Neural progenitor cell (in vitro differentiated cells): ENCODE results near the gene SYT13. TPM values are rescaled to one million over a fixed set of nuclear protein-coding genes. Genes with fewer than 3 reads are reported as not detected.

Experiments used
- DNase-seq: peaks from one replicate; pipeline ENCODE4 v3.0.0-alpha.2; 2016; ENCODE audit warnings: low spot score
- H2AFZ ChIP-seq: fragments of 200-600 bp; sonication (generic); replicated peaks from 2 replicates; pipeline ENCODE4 v1.6.1; 2016; ENCODE audit warnings: antibody characterized with exemption
- H3F3A ChIP-seq: fragments of 200-600 bp; sonication (generic); 2 replicates; pipeline ENCODE4 v1.6.1; 2016; ENCODE audit warnings: antibody characterized with exemption, low read depth
- H3K27ac ChIP-seq: fragments of 200-600 bp; sonication (generic); 2 replicates; pipeline ENCODE4 v1.5.1; 2016; ENCODE audit warnings: mild to moderate bottlenecking
- H3K27me3 ChIP-seq: fragments of 200-600 bp; sonication (generic); 2 replicates; pipeline ENCODE4 v1.6.1; 2016; ENCODE audit warnings: mild to moderate bottlenecking, moderate library complexity
- H3K36me3 ChIP-seq: fragments of 200-600 bp; sonication (generic); 2 replicates; pipeline ENCODE4 v1.5.1; 2016
- H3K4me1 ChIP-seq: fragments of 200-600 bp; sonication (generic); 2 replicates; pipeline ENCODE4 v1.6.1; 2016; ENCODE audit warnings: mixed run types
- H3K4me2 ChIP-seq: fragments of 200-600 bp; sonication (generic); 2 replicates; pipeline ENCODE4 v1.6.1; 2016
- H3K4me3 ChIP-seq: fragments of 200-600 bp; sonication (generic); 2 replicates; pipeline ENCODE4 v1.5.1; 2016
- H3K79me2 ChIP-seq: fragments of 200-600 bp; sonication (generic); 2 replicates; pipeline ENCODE4 v1.6.1; 2016; ENCODE audit warnings: low read depth
- H3K9ac ChIP-seq: fragments of 200-600 bp; sonication (generic); 2 replicates; pipeline ENCODE4 v1.6.1; 2016
- H3K9me3 ChIP-seq: fragments of 200-600 bp; sonication (generic); 2 replicates; pipeline ENCODE4 v1.5.1; 2016; ENCODE audit warnings: low read depth
- H4K20me1 ChIP-seq: fragments of 200-600 bp; sonication (generic); 2 replicates; pipeline ENCODE4 v1.6.1; 2016; ENCODE audit warnings: low read depth
- H3K27ac Mint-ChIP-seq: 3 replicates; pipeline ENCODE4 v1.8.0; 2021; ENCODE audit warnings: mixed read lengths
- H3K27me3 Mint-ChIP-seq: 2 replicates; pipeline ENCODE4 v1.8.0; 2022; ENCODE audit warnings: low read depth, mild to moderate bottlenecking, inconsistent platforms, moderate library complexity, mixed read lengths; ENCODE audit not compliant: insufficient read depth
- H3K36me3 Mint-ChIP-seq: 3 replicates; pipeline ENCODE4 v1.8.0; 2021; ENCODE audit warnings: mixed read lengths
- H3K4me1 Mint-ChIP-seq: 3 replicates; pipeline ENCODE4 v1.8.0; 2021; ENCODE audit warnings: mixed read lengths
- H3K4me3 Mint-ChIP-seq: 3 replicates; pipeline ENCODE4 v1.8.0; 2021; ENCODE audit warnings: mild to moderate bottlenecking, moderate library complexity, mixed read lengths
- H3K9me3 Mint-ChIP-seq: 3 replicates; pipeline ENCODE4 v1.8.0; 2020; ENCODE audit warnings: mixed read lengths
- EZH2 ChIP-seq: fragments of 200-600 bp; sonication (generic); IDR thresholded peaks from 2 replicates; pipeline ENCODE4 v1.6.1; 2017; ENCODE audit warnings: antibody characterized with exemption, mild to moderate bottlenecking, moderate library complexity
- EZH2phosphoT487 ChIP-seq: fragments of 200-600 bp; sonication (generic); IDR thresholded peaks from 2 replicates; pipeline ENCODE4 v1.6.1; 2017; ENCODE audit warnings: antibody characterized with exemption
- total RNA-seq: library from RNA; depleted of rRNA; stranded (reverse); fragments of >200 nt; gene quantifications from 2 replicates; pipeline ENCODE4 v1.2.3, GENCODE V29; 2015; ENCODE audit warnings: low replicate concordance
- TF ChIP-seq, protein P1 (sequence below): fragments of 200-600 bp; sonication (generic); IDR thresholded peaks from 2 replicates; pipeline ENCODE4 v1.5.1; 2017; ENCODE audit warnings: antibody characterized with exemption, mild to moderate bottlenecking

Gene SYT13
- total RNA-seq, 1 donor from 2014 or later, result 8.6 TPM

DNA sequence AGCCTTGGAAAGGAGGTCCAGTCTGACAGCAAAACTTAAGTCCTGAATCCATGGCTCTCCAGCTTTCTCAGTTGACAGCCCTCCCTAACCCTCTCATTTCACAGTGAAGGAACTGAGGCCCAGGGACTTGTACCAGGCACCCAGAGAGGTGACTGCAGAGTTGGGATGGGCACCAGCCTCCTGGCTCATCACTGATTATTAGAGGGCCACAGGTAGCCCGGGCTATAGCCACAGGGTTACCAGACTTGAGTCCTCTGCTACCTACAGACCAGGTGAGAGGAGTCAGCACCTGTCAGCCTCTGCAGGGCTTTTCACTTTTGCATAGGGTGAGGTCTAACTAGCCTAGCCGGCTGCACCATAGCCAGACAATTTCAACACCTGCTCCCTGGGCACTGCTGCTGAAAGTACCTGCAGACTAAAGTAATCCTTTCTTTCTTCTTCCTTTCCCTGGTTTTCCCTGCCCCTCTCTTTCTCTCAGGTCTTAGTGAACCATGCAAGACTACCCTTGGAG is 37.6 kb downstream of the SYT13 start:
- Histone ChIP-seq H3K36me3 (no peaks in the 10 kb centered on the region), H3K4me1 (no peaks in the 10 kb centered on the region), H3K27ac (no peak overlapping the region), H3K27me3 (no peaks in the 10 kb centered on the region), H3K79me2 (no peaks in the 10 kb centered on the region), H3F3A (no peaks in the 10 kb centered on the region), H3K4me2 (no peak overlapping the region), H2AFZ (no peak overlapping the region), H3K9me3 (no peaks in the 10 kb centered on the region), H3K4me3 (no peak overlapping the region), H3K9ac (no peak overlapping the region), H4K20me1 (no peaks in the 10 kb centered on the region)
- H3K4me3 Mint-ChIP-seq, result no peak overlapping the region
- H3K36me3 Mint-ChIP-seq, result no peaks in the 10 kb centered on the region
- H3K9me3 Mint-ChIP-seq, result no peaks in the 10 kb centered on the region
- no peak for TF ChIP-seq EZH2phosphoT487
- TF ChIP-seq EZH2, result no peak
- TF ChIP-seq, protein P1, sequence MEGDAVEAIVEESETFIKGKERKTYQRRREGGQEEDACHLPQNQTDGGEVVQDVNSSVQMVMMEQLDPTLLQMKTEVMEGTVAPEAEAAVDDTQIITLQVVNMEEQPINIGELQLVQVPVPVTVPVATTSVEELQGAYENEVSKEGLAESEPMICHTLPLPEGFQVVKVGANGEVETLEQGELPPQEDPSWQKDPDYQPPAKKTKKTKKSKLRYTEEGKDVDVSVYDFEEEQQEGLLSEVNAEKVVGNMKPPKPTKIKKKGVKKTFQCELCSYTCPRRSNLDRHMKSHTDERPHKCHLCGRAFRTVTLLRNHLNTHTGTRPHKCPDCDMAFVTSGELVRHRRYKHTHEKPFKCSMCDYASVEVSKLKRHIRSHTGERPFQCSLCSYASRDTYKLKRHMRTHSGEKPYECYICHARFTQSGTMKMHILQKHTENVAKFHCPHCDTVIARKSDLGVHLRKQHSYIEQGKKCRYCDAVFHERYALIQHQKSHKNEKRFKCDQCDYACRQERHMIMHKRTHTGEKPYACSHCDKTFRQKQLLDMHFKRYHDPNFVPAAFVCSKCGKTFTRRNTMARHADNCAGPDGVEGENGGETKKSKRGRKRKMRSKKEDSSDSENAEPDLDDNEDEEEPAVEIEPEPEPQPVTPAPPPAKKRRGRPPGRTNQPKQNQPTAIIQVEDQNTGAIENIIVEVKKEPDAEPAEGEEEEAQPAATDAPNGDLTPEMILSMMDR, result no peak
- no peaks in the 10 kb centered on the region for H3K4me1 Mint-ChIP-seq
- no peak for DNase-seq
- H3K27me3 Mint-ChIP-seq, result peaks cover 6% of the 10 kb centered on the region
- H3K27ac Mint-ChIP-seq, result no peak overlapping the region

DNA sequence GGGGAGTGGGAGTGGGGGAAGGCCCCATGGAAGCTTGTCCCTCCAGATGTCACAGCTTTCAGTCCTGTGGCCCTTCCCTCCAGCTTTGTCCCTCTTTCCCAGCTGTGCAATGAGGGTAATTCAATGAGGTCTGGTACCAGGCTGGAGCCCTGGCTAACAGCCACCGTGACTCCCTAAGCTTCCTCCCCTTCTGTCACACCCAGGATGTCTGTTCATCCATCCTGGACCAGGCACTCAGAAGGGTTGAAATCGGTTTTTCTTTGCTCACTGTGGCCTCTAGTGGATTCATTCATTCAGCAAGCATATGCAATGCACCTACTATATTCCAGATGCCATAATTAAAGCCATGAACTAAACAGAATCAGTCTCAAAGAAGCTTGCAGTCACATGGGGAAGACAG is 38.7 kb downstream of the SYT13 start:
- no peak overlapping the region for H3K9ac ChIP-seq
- H4K20me1 ChIP-seq, result no peaks in the 10 kb centered on the region
- Mint-ChIP-seq H3K9me3 (no peaks in the 10 kb centered on the region), H3K27ac (no peak overlapping the region), H3K4me1 (no peaks in the 10 kb centered on the region), H3K27me3 (peaks cover 6% of the 10 kb centered on the region), H3K36me3 (no peaks in the 10 kb centered on the region), H3K4me3 (no peak overlapping the region)
- H3F3A ChIP-seq, result no peaks in the 10 kb centered on the region
- TF ChIP-seq, protein P1, result no peak
- no peak for TF ChIP-seq EZH2phosphoT487
- no peaks in the 10 kb centered on the region for H3K79me2 ChIP-seq
- no peaks in the 10 kb centered on the region for H3K36me3 ChIP-seq
- H3K27me3 ChIP-seq, result no peaks in the 10 kb centered on the region
- H3K4me3 ChIP-seq, result no peak overlapping the region
- no peaks in the 10 kb centered on the region for H3K9me3 ChIP-seq
- no peak overlapping the region for H3K4me2 ChIP-seq
- no peaks in the 10 kb centered on the region for H3K4me1 ChIP-seq
- H3K27ac ChIP-seq, result no peak overlapping the region
- DNase-seq, result no peak
- no peak overlapping the region for H2AFZ ChIP-seq

DNA sequence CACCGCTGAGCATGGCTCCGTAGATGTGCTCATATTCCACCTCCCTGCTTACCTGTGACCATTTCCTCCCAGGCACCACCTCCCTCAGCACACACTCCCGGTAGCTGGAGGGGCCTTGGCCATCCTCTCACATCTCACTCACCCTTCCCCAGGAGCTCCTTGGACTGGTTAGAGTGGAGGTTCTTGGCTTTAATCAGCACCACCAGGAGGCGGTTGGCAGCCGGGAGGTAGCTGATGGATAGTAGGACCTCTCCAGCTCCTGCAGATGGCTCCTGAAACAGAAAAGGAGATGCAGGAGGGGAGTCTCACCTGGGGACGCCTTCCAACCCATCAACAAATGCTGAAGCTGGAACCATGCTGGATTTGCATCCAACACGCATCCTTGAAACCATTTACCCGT is 39.9 kb downstream of the SYT13 start:
- Histone ChIP-seq H3K27me3 (no peaks in the 10 kb centered on the region), H2AFZ (no peak overlapping the region), H3K4me3 (no peak overlapping the region), H3K9me3 (no peaks in the 10 kb centered on the region), H3F3A (no peaks in the 10 kb centered on the region), H3K9ac (no peak overlapping the region), H3K36me3 (no peaks in the 10 kb centered on the region), H4K20me1 (no peaks in the 10 kb centered on the region), H3K79me2 (no peaks in the 10 kb centered on the region), H3K4me1 (no peaks in the 10 kb centered on the region), H3K27ac (no peak overlapping the region), H3K4me2 (no peak overlapping the region)
- H3K9me3 Mint-ChIP-seq, result no peaks in the 10 kb centered on the region
- peaks cover 6% of the 10 kb centered on the region for H3K27me3 Mint-ChIP-seq
- H3K27ac Mint-ChIP-seq, result no peak overlapping the region
- no peak for TF ChIP-seq EZH2
- TF ChIP-seq EZH2phosphoT487, result no peak
- TF ChIP-seq, protein P1, result no peak
- H3K4me3 Mint-ChIP-seq, result no peak overlapping the region
- no peaks in the 10 kb centered on the region for H3K4me1 Mint-ChIP-seq
- no peak for DNase-seq
- no peaks in the 10 kb centered on the region for H3K36me3 Mint-ChIP-seq
